Esophagus squamous epithelium (tissue), 5 donors: ENCODE data around the gene ADGRF4. TPM values are rescaled to one million over a fixed set of nuclear protein-coding genes. Genes with fewer than 3 reads are reported as not detected.
A peak's percentile ranks its signal among the peaks of the same experiment; 100 is the strongest.
"Not testable (repeated sequence)": the region's sequence is repeated elsewhere in the genome, so short reads cannot be mapped to it uniquely, and the experiment has no call there.

Source experiments
- DNase-seq: peaks from one replicate; lab custom pipeline; 2025; lab: John Stamatoyannopoulos, UW
- H3K27ac ChIP-seq, 4 donors: fragments of 200-600 bp; sonication (generic); one replicate each; pipeline ENCODE4 v1.5.1; 2016 to 2019; ENCODE audit warnings: mild to moderate bottlenecking in 1 of 4
- H3K27me3 ChIP-seq, 4 donors: fragments of 200-600 bp; sonication (generic); 1 replicate in 3 of 4; 2 replicates in 1 of 4; pipeline versions ENCODE4 v1.5.1 to v1.6.0; 2017 to 2021; ENCODE audit warnings: antibody characterized with exemption in 1 of 4
- H3K36me3 ChIP-seq, 3 donors: fragments of 200-600 bp; sonication (generic); one replicate each; pipeline ENCODE4 v1.5.1; 2016 to 2019
- H3K4me1 ChIP-seq, 3 donors: fragments of 200-600 bp; sonication (generic); one replicate each; pipeline ENCODE4 v1.5.1; 2017 to 2019
- H3K4me3 ChIP-seq, 4 donors: fragments of 200-600 bp; sonication (generic); 1 replicate in 3 of 4; 2 replicates in 1 of 4; pipeline ENCODE4 v1.5.1; 2016 to 2019; ENCODE audit warnings: mild to moderate bottlenecking in 2 of 4, moderate library complexity in 1 of 4
- H3K9me3 ChIP-seq, 3 donors: fragments of 200-600 bp; sonication (generic); one replicate each; pipeline ENCODE4 v1.5.1; 2016 to 2019
- POLR2A ChIP-seq, 4 donors: fragments of 450-650 bp; IDR thresholded peaks; one replicate each; pipeline ENCODE4 v1.6.1; 2017; ENCODE audit warnings: antibody characterized with exemption in 4 of 4, mild to moderate bottlenecking in 4 of 4, moderate library complexity in 3 of 4
- WGBS, 2 donors: methylation state at CpG; one replicate each; pipeline ENCODE4 v1.1.5; 2018; 5-methylcytosine and 5-hydroxymethylcytosine counted together
- intact Hi-C: fragments of 100-400 bp; cut with DNase I; formaldehyde crosslinking; loops from one replicate; pipeline ENCODE4 v1.15.0; 2022
- total RNA-seq, 4 donors: library from RNA; depleted of rRNA; stranded (reverse); fragments of >200 nt; gene quantifications; one replicate each; pipeline ENCODE4 v1.1.0, GENCODE V29; 2016
- TF ChIP-seq, protein P1 (sequence below), 6 experiments: fragments of 450-650 bp in 4 of 6; fragments of 200-600 bp in 2 of 6; sonication (generic) in 2 of 6; IDR thresholded peaks; one replicate each; pipeline ENCODE4 v1.5.1; 2016 to 2019; ENCODE audit warnings: antibody characterized with exemption in 6 of 6, mild to moderate bottlenecking in 4 of 6, moderate library complexity in 4 of 6
- donor health status: DM: yes; HTN: yes; CAD: no.

Gene ADGRF4
- total RNA-seq, 4 donors from 2014 or later, result 16.8 to 26.1 (median 19.3) TPM

DNA sequence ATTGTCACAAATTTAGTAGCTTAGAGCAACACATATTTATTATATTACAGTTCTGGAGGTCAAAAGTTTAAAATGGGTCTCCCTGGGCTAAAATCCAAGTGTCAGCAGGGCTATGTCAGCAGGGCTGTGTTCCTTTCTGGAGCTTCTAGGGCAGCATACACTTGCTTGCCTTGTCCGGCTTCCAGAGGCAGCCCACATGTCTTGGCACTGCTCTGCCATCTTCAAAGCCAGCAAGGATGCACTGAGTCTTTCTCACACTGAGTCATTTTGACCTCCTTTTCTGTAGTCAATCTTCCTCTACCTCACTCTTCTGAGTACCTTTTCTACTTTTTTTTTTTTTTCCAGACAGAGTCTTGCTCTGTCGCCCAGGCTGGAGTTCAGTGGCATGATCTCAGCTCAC lies 39.0 kb downstream of the ADGRF4 start:
- Histone ChIP-seq H3K27ac (no peak overlapping the region), H3K4me3 (no peak overlapping the region), H3K4me1 (peaks cover 0 to 18% (median 0%) of the 10 kb centered on the region in 3 donors), H3K36me3 (no peaks in the 10 kb centered on the region), H3K9me3 (no peaks in the 10 kb centered on the region), H3K27me3 (no peaks in the 10 kb centered on the region)
- intact Hi-C loops, result loop anchor here (5.0 kb wide), 1 partner anchor 105 kb away; no protein-coding TSS in a partner anchor
- WGBS, 2 donors, result 40 to 45% methylated on average over 2 of the region's 2 CpGs
- TF ChIP-seq, protein P1, sequence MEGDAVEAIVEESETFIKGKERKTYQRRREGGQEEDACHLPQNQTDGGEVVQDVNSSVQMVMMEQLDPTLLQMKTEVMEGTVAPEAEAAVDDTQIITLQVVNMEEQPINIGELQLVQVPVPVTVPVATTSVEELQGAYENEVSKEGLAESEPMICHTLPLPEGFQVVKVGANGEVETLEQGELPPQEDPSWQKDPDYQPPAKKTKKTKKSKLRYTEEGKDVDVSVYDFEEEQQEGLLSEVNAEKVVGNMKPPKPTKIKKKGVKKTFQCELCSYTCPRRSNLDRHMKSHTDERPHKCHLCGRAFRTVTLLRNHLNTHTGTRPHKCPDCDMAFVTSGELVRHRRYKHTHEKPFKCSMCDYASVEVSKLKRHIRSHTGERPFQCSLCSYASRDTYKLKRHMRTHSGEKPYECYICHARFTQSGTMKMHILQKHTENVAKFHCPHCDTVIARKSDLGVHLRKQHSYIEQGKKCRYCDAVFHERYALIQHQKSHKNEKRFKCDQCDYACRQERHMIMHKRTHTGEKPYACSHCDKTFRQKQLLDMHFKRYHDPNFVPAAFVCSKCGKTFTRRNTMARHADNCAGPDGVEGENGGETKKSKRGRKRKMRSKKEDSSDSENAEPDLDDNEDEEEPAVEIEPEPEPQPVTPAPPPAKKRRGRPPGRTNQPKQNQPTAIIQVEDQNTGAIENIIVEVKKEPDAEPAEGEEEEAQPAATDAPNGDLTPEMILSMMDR (IDR thresholded peaks at IDR 0.05), result no peak
- no peak for TF ChIP-seq POLR2A (IDR thresholded peaks at IDR 0.05)
- no peak for DNase-seq

- Histone ChIP-seq H3K4me1 (peaks cover 0 to 21% (median 0%) of the 10 kb centered on the region in 3 donors), H3K27me3 (no peaks in the 10 kb centered on the region), H3K9me3 (no peaks in the 10 kb centered on the region), H3K4me3 (no peak overlapping the region), H3K36me3 (no peaks in the 10 kb centered on the region), H3K27ac (no peak overlapping the region)
- 79 to 82% methylated on average over 1 of the region's 1 CpG for WGBS, 2 donors
- intact Hi-C loops, result no loop called here
- TF ChIP-seq, protein P1 (IDR thresholded peaks at IDR 0.05), result no peak
- no peak for TF ChIP-seq POLR2A (IDR thresholded peaks at IDR 0.05)
- DNase-seq, result no peak
Measured at GRCh38 chr6:47740714-47741113, 42.3 kb downstream of the ADGRF4 start.

- WGBS, 2 donors, result 23 to 44% methylated on average over 2 of the region's 2 CpGs
- Histone ChIP-seq H3K27ac (peak overlapping the region in 3 of 4 donors; percentile 33 to 58 (median 46)), H3K4me3 (no peak overlapping the region), H3K9me3 (no peaks in the 10 kb centered on the region), H3K4me1 (peaks cover 0 to 21% (median 0%) of the 10 kb centered on the region in 3 donors), H3K27me3 (no peaks in the 10 kb centered on the region), H3K36me3 (no peaks in the 10 kb centered on the region)
- TF ChIP-seq, protein P1 (IDR thresholded peaks at IDR 0.05), result no peak
- no peak for TF ChIP-seq POLR2A (IDR thresholded peaks at IDR 0.05)
- no peak for DNase-seq
- intact Hi-C loops, result no loop called here
Measured at GRCh38 chr6:47741807-47742206, 43.4 kb downstream of the ADGRF4 start.

- no peak for DNase-seq
- TF ChIP-seq, protein P1 (IDR thresholded peaks at IDR 0.05), result no peak
- TF ChIP-seq POLR2A (IDR thresholded peaks at IDR 0.05), result no peak
- Histone ChIP-seq H3K4me3 (no peak overlapping the region), H3K27me3 (no peaks in the 10 kb centered on the region), H3K4me1 (peaks cover 0 to 18% (median 0%) of the 10 kb centered on the region in 3 donors), H3K36me3 (no peaks in the 10 kb centered on the region), H3K27ac (no peak overlapping the region), H3K9me3 (no peaks in the 10 kb centered on the region)
- intact Hi-C loops, result no loop called here
Measured at GRCh38 chr6:47743744-47744143, 45.4 kb downstream of the ADGRF4 start.

- intact Hi-C loops, DNase-seq, H3K27me3 ChIP-seq, H3K27ac ChIP-seq, H3K36me3 ChIP-seq, H3K9me3 ChIP-seq, H3K4me3 ChIP-seq: not testable (repeated sequence)
- H3K4me1 ChIP-seq, result peaks cover 0 to 18% (median 0%) of the 10 kb centered on the region in 3 donors
- 94 to 96% methylated on average over 3 of the region's 3 CpGs for WGBS, 2 donors
Measured at GRCh38 chr6:47745269-47745668, 46.9 kb downstream of the ADGRF4 start.

DNA sequence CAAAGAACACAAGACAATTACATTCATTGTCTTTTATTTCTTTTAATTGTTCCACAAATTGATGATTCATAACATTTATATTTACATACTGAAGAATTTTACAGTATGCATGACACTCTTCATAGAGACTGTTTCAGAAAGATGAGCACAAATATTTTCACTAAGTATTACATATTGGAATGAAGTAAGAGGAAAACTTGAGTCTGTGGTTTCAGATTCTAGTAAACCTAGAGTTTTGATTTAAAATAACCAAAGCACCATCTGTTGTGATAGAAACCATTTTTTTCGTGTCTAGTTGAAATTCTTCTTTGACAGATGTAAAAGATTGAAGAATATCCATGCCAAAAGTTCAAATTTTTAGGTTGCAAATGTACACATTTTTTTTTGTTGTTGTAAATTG lies 51.4 kb downstream of the ADGRF4 start:
- no peak overlapping the region for H3K27ac ChIP-seq
- TF ChIP-seq, protein P1 (IDR thresholded peaks at IDR 0.05), result no peak
- TF ChIP-seq POLR2A (IDR thresholded peaks at IDR 0.05), result no peak
- WGBS, 2 donors, result 43 to 67% methylated on average over 1 of the region's 1 CpG
- no peaks in the 10 kb centered on the region for H3K9me3 ChIP-seq
- no peak overlapping the region for H3K4me3 ChIP-seq
- intact Hi-C loops, result no loop called here
- no peaks in the 10 kb centered on the region for H3K36me3 ChIP-seq
- no peaks in the 10 kb centered on the region for H3K27me3 ChIP-seq
- DNase-seq, result no peak
- H3K4me1 ChIP-seq, result no peaks in the 10 kb centered on the region
